GM12878 (cell line): ENCODE data around the gene POLR3A. TPM values are rescaled to one million over a fixed set of nuclear protein-coding genes. Genes with fewer than 3 reads are reported as not detected.
"Not testable (repeated sequence)": the region's sequence is repeated elsewhere in the genome, so short reads cannot be mapped to it uniquely, and the experiment has no call there.

Experiments
- ATAC-seq: fragments of 200-7000 bp; cut with Tn5 transposase; 3 replicates; pipeline ENCODE4 v1.9.1; 2020; ENCODE audit warnings: mild to moderate bottlenecking, moderate library complexity
- BruUV-seq: library from RNA; stranded (reverse); fragments of 400-500 nt; replicated peaks from 2 replicates; lab custom pipeline; 2021; lab: Mats Ljungman, UMichigan
- CTCF ChIA-PET: fragments of 300-600 bp; sonication (Branson Sonifier 250); formaldehyde crosslinking; extraction: SDS; loops from one replicate; lab custom pipeline; 2021; ENCODE audit warnings: inconsistent platforms; lab: Yijun Ruan, JAX
- POLR2A ChIA-PET: fragments of 350-600 bp; formaldehyde crosslinking; extraction: SDS; loops from one replicate; lab custom pipeline; 2021; ENCODE audit warnings: inconsistent platforms; lab: Charles Lee
- RAD21 ChIA-PET: fragments of 300-600 bp; sonication (Branson Sonifier 250); formaldehyde crosslinking; loops from one replicate; lab custom pipeline; 2023; ENCODE audit warnings: antibody characterized with exemption; ENCODE audit not compliant: unreplicated experiment; lab: Charles Lee
- SMC1A ChIA-PET: fragments of 300-600 bp; sonication (Branson Sonifier 250); formaldehyde crosslinking; loops from one replicate; lab custom pipeline; 2023; ENCODE audit not compliant: unreplicated experiment, uncharacterized antibody; lab: Charles Lee
- DNase-seq: peaks from one replicate; pipeline ENCODE4 v3.0.0-alpha.2; 2011; ENCODE audit warnings: low read depth, low spot score
- FAIRE-seq: peaks from 3 replicates; lab custom pipeline; 2011; peaks lifted over from hg19 to GRCh38; lab: Jason Lieb, UNC
- H2AFZ ChIP-seq: 2 replicates; pipeline ENCODE4 v1.6.0; 2011; ENCODE audit warnings: low read depth, low read length, control low read depth; ENCODE audit not compliant: control insufficient read depth
- H3K27ac ChIP-seq: 2 replicates; pipeline ENCODE4 v1.5.1; 2011; ENCODE audit warnings: control low read depth; ENCODE audit not compliant: control insufficient read depth, insufficient read depth
- H3K27me3 ChIP-seq, 2 experiments: replicated peaks in 1 of 2; 2 replicates each; pipeline versions ENCODE4 v1.6.0 to v1.6.1; 2011; ENCODE audit warnings: low read length in 1 of 2; ENCODE audit not compliant: control insufficient read depth in 2 of 2, insufficient read depth in 2 of 2
- H3K36me3 ChIP-seq, 2 experiments: 2 replicates each; pipeline ENCODE4 v1.5.1; 2011; ENCODE audit warnings: low read length in 1 of 2; ENCODE audit not compliant: control insufficient read depth in 2 of 2, insufficient read depth in 2 of 2
- H3K4me1 ChIP-seq: 2 replicates; pipeline ENCODE4 v1.6.1; 2011; ENCODE audit warnings: mild to moderate bottlenecking, low read length, moderate library complexity, mixed read lengths; ENCODE audit not compliant: control insufficient read depth, insufficient read depth
- H3K4me2 ChIP-seq: 2 replicates; pipeline ENCODE4 v1.6.0; 2011; ENCODE audit warnings: control low read depth; ENCODE audit not compliant: control insufficient read depth, insufficient read depth
- H3K4me3 ChIP-seq: fragments of 200-600 bp; sonication (generic); 2 replicates; pipeline ENCODE4 v1.5.1; 2016
- H3K79me2 ChIP-seq: 2 replicates; pipeline ENCODE4 v1.6.0; 2011; ENCODE audit warnings: low read length; ENCODE audit not compliant: control insufficient read depth, insufficient read depth
- H3K9ac ChIP-seq: 2 replicates; pipeline ENCODE4 v1.8.0; 2011; ENCODE audit warnings: low read length, control low read depth, mixed read lengths; ENCODE audit not compliant: control insufficient read depth, insufficient read depth
- H3K9me3 ChIP-seq: replicated peaks from 3 replicates; pipeline ENCODE4 v1.5.1; 2011; ENCODE audit warnings: mild to moderate bottlenecking, low read length; ENCODE audit not compliant: control insufficient read depth, insufficient read depth
- H4K20me1 ChIP-seq: 2 replicates; pipeline ENCODE4 v1.6.0; 2011; ENCODE audit not compliant: control insufficient read depth, insufficient read depth
- CBX5 ChIP-seq: sonication (generic); IDR thresholded peaks from 2 replicates; pipeline ENCODE4 v1.6.1; 2016; ENCODE audit warnings: low read depth, moderate library complexity, mild to moderate bottlenecking, inconsistent platforms
- IRF4 ChIP-seq: IDR thresholded peaks from 2 replicates; pipeline ENCODE4 v1.6.1; 2011; ENCODE audit warnings: low read depth, low read length
- MYB ChIP-seq: fragments of 150-350 bp; IDR thresholded peaks from 2 replicates; pipeline ENCODE4 v1.6.1; 2014; ENCODE audit warnings: mild to moderate bottlenecking, low read depth, low read length, borderline replicate concordance
- POLR2A ChIP-seq: IDR thresholded peaks from 2 replicates; pipeline ENCODE4 v1.6.1; 2011; ENCODE audit warnings: low read depth, mild to moderate bottlenecking, low read length
- SP1 ChIP-seq: IDR thresholded peaks from one replicate; pipeline ENCODE4 v1.6.1; 2011; ENCODE audit warnings: low read depth, low read length
- TBL1XR1 ChIP-seq: IDR thresholded peaks from 2 replicates; pipeline ENCODE4 v1.6.1; 2012; ENCODE audit warnings: low read depth, low read length, improper control_type of control experiment
- YY1 ChIP-seq: IDR thresholded peaks from 2 replicates; pipeline ENCODE4 v1.6.1; 2011; ENCODE audit warnings: low read depth, mild to moderate bottlenecking, low read length
- WGBS: methylation state at CpG from one replicate; pipeline ENCODE4 v1.1.6; 2016; ENCODE audit warnings: low lambda C conversion rate; ENCODE audit not compliant: insufficient replicate concordance, insufficient coverage; ENCODE audit errors: missing lambda C conversion rate; 5-methylcytosine and 5-hydroxymethylcytosine counted together
- in situ Hi-C: fragments of 300-500 bp; cut with MboI; formaldehyde crosslinking; loops from 9 replicates; pipeline ENCODE4 v1.14.3; 2018; ENCODE audit warnings: mixed read lengths
- intact Hi-C: fragments of 100-400 bp; cut with micrococcal nuclease; formaldehyde crosslinking; loops from one replicate; pipeline ENCODE4 v1.14.2; 2022; ENCODE audit not compliant: unreplicated experiment
- polyA plus RNA-seq, 11 experiments: library from polyadenylated mRNA; depleted of rRNA in 4 of 11; unstranded in 6 of 11; stranded (reverse) in 5 of 11; fragments of >200 nt; fragmentation: Nextera tagmentation in 4 of 11; fragmentation: Illumina TruSeq in 1 of 11; extraction: Ambion mirVana in 4 of 11; extraction: Trizol in 1 of 11; gene quantifications; 1 replicate in 1 of 11; 2 replicates in 10 of 11; pipeline versions ENCODE4 v1.2.1 to v1.2.3, GENCODE V29; 2011 to 2016; ENCODE audit warnings: inconsistent platforms in 2 of 11, missing spikeins in 2 of 11, low read depth in 1 of 11
- total RNA-seq, 4 experiments: library from RNA; depleted of rRNA in 3 of 4; stranded (reverse); fragments of >200 nt in 3 of 4; fragmentation: Illumina TruSeq in 1 of 4; extraction: Trizol in 1 of 4; gene quantifications; 2 replicates each; pipeline versions ENCODE4 v1.2.1 to v1.2.3, GENCODE V29; 2013 to 2021
- TF ChIP-seq, protein P1 (sequence below): fragments of 450-650 bp; IDR thresholded peaks from 2 replicates; pipeline ENCODE4 v1.6.1; 2017; ENCODE audit warnings: mild to moderate bottlenecking, low read depth, inconsistent platforms; ENCODE audit not compliant: poor library complexity, severe bottlenecking
- TF ChIP-seq, protein P2 (sequence below): fragments of 450-650 bp; IDR thresholded peaks from 2 replicates; pipeline ENCODE4 v1.6.1; 2018; ENCODE audit warnings: mild to moderate bottlenecking, low read depth, moderate library complexity; ENCODE audit not compliant: partially characterized antibody

Gene POLR3A
- total and polyA plus RNA-seq, 10 of the 15 experiments (the other 5 are each of a cell fraction or from before 2014, with no cell fraction given) = 5.4 to 20.4 (median 14.4) TPM

DNA sequence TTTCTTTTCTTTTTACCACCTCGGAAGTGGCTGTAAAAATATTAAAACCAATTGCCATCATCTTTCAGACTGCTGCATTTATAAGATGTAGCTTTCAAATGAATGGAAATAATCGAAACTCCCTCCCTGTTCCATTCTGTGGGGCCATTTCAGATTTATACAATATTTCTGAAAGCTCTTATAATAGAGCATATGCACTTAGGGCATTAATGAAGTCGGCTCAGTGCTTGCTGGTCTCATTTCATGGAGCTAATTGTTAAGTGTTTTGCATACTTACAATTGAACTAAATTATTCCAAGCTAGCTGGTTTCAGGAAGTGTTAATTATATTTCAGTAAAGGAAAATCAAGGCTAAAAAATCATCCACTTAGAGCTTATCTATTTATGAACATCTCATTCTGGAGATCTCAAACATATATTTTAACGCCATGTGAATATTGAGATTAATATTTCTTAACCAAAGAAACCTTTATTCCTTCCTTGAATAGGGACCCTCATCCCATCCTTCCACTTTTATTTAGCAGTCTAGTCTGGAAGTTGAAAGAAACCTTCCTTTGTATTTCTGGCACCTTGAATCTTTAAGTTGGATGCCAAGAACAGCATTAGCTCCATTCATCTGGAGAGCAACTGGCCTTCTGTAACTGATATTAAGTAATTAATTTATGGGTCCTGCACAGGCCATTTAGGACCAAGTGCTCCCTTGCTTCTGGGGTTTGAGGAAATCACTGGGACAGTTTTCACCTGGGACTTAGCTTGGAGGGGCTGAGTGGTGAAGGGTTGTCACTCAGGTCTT lies 49.4 kb upstream of the POLR3A start:
- H3K9me3 ChIP-seq = no peaks in the 10 kb centered on the region
- ChIA-PET SMC1A (no interaction called here), POLR2A (no interaction called here), CTCF (interaction anchor here (0.6 to 1.1 kb wide), 3 partner anchors 32 to 498 kb away, joined by 3 to 4 read pairs (median 3); no protein-coding TSS in a partner anchor), RAD21 (no interaction called here)
- H3K27me3 ChIP-seq = peaks cover 0 to 5% of the 10 kb centered on the region in 2 experiments; a peak in 2 of 4 replicates
- in situ Hi-C loops = no loop called here
- H3K27ac ChIP-seq = no peak overlapping the region
- H4K20me1 ChIP-seq = no peaks in the 10 kb centered on the region
- BruUV-seq = no TSS peak
- no peak overlapping the region for H2AFZ ChIP-seq
- intact Hi-C loops = no loop called here
- ATAC-seq (no peak), DNase-seq (no peak), FAIRE-seq (no peak)
- H3K4me3 ChIP-seq = no peak overlapping the region
- 1% methylated on average over 4 of the region's 4 CpGs for WGBS
- no peaks in the 10 kb centered on the region for H3K79me2 ChIP-seq
- H3K4me2 ChIP-seq = no peak overlapping the region
- TF ChIP-seq SP1 (no peak), MYB (no peak), POLR2A (no peak), IRF4 (no peak), YY1 (no peak), TBL1XR1 (no peak), CBX5 (no peak)
- TF ChIP-seq, protein P1, sequence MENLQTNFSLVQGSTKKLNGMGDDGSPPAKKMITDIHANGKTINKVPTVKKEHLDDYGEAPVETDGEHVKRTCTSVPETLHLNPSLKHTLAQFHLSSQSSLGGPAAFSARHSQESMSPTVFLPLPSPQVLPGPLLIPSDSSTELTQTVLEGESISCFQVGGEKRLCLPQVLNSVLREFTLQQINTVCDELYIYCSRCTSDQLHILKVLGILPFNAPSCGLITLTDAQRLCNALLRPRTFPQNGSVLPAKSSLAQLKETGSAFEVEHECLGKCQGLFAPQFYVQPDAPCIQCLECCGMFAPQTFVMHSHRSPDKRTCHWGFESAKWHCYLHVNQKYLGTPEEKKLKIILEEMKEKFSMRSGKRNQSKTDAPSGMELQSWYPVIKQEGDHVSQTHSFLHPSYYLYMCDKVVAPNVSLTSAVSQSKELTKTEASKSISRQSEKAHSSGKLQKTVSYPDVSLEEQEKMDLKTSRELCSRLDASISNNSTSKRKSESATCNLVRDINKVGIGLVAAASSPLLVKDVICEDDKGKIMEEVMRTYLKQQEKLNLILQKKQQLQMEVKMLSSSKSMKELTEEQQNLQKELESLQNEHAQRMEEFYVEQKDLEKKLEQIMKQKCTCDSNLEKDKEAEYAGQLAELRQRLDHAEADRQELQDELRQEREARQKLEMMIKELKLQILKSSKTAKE = no peak
- TF ChIP-seq, protein P2, sequence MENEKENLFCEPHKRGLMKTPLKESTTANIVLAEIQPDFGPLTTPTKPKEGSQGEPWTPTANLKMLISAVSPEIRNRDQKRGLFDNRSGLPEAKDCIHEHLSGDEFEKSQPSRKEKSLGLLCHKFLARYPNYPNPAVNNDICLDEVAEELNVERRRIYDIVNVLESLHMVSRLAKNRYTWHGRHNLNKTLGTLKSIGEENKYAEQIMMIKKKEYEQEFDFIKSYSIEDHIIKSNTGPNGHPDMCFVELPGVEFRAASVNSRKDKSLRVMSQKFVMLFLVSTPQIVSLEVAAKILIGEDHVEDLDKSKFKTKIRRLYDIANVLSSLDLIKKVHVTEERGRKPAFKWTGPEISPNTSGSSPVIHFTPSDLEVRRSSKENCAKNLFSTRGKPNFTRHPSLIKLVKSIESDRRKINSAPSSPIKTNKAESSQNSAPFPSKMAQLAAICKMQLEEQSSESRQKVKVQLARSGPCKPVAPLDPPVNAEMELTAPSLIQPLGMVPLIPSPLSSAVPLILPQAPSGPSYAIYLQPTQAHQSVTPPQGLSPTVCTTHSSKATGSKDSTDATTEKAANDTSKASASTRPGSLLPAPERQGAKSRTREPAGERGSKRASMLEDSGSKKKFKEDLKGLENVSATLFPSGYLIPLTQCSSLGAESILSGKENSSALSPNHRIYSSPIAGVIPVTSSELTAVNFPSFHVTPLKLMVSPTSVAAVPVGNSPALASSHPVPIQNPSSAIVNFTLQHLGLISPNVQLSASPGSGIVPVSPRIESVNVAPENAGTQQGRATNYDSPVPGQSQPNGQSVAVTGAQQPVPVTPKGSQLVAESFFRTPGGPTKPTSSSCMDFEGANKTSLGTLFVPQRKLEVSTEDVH = no peak
- H3K36me3 ChIP-seq = no peaks in the 10 kb centered on the region
- H3K4me1 ChIP-seq = no peaks in the 10 kb centered on the region
- no peak overlapping the region for H3K9ac ChIP-seq

DNA sequence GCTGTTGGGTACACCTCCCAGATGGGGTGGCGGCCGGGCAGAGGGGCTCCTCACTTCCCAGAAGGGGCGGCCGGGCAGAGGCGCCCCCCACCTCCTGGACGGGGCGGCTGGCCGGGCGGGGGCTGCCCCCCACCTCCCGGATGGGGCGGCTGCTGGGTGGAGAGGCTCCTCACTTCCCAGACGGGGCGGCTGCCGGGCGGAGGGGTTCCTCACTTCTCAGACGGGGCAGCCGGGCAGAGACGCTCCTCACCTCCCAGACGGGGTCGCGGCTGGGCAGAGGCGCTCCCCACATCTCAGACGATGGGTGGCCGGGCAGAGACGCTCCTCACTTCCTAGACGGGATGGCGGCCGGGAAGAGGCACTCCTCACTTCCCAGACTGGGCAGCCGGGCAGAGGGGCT lies 46.5 kb upstream of the POLR3A start:
- RAD21 ChIA-PET, H3K9me3 ChIP-seq, FAIRE-seq, BruUV-seq, H3K9ac ChIP-seq, H4K20me1 ChIP-seq, POLR2A ChIA-PET, intact Hi-C loops, H3K4me1 ChIP-seq, H2AFZ ChIP-seq, CTCF ChIA-PET, in situ Hi-C loops, SMC1A ChIA-PET, H3K4me3 ChIP-seq, H3K36me3 ChIP-seq, H3K27me3 ChIP-seq, DNase-seq, H3K79me2 ChIP-seq, H3K27ac ChIP-seq, ATAC-seq, H3K4me2 ChIP-seq: not testable (repeated sequence)
- WGBS = no CpG with 5 or more reads among the region's 29 CpGs
